ENCODE results near the gene HPS1.

GRCh38 chr10:98465866-98466265, 19.1 kb upstream of the HPS1 start:
- no peak for TF ChIP-seq CTCF (IDR thresholded peaks at IDR 0.05)
- TF ChIP-seq POLR2A (IDR thresholded peaks at IDR 0.05) = no peak
- no peak for TF ChIP-seq POLR2AphosphoS5 (IDR thresholded peaks at IDR 0.05; ENCODE audit: insufficient read depth in 1 of 2, low read depth in 1 of 2)
